Gastroesophageal sphincter (tissue), 4 donors: ENCODE measurements around the gene SKA3. TPM values are rescaled to one million over a fixed set of nuclear protein-coding genes. Genes with fewer than 3 reads are reported as not detected.

Experiments
- ATAC-seq: fragments of 150-250 bp; one replicate; pipeline ENCODE4 v1.9.1; 2016; ENCODE audit warnings: mild to moderate bottlenecking, moderate library complexity
- H3K27ac ChIP-seq, 4 donors: fragments of 200-600 bp; sonication (generic) in 3 of 4; 1 replicate in 3 of 4; 2 replicates in 1 of 4; pipeline ENCODE4 v1.5.1; 2016 to 2019
- H3K27me3 ChIP-seq: fragments of 200-600 bp; sonication (generic); one replicate; pipeline ENCODE4 v1.5.1; 2019
- H3K36me3 ChIP-seq, 2 donors: fragments of 200-600 bp; sonication (generic); one replicate each; pipeline ENCODE4 v1.5.1; 2019; ENCODE audit warnings: control low read depth in 1 of 2
- H3K4me1 ChIP-seq, 3 donors: fragments of 200-600 bp; sonication (generic); 1 replicate in 2 of 3; 2 replicates in 1 of 3; pipeline ENCODE4 v1.5.1; 2016 to 2019; ENCODE audit warnings: control low read depth in 2 of 3
- H3K4me3 ChIP-seq, 2 donors: fragments of 200-600 bp; sonication (generic); one replicate each; pipeline ENCODE4 v1.5.1; 2019; ENCODE audit warnings: mild to moderate bottlenecking in 1 of 2, moderate library complexity in 1 of 2
- H3K9me3 ChIP-seq, 3 donors: fragments of 200-600 bp; sonication (generic); one replicate each; pipeline ENCODE4 v1.5.1; 2017 to 2019; ENCODE audit warnings: control low read depth in 2 of 3
- CTCF ChIP-seq, 4 experiments: fragments of 200-600 bp in 2 of 4; fragments of 450-650 bp in 2 of 4; sonication (generic) in 1 of 4; IDR thresholded peaks; one replicate each; pipeline ENCODE4 v1.5.1; 2017 to 2019; ENCODE audit warnings: antibody characterized with exemption in 4 of 4, mild to moderate bottlenecking in 2 of 4, moderate library complexity in 2 of 4
- EP300 ChIP-seq: sonication (generic); formaldehyde crosslinking; IDR thresholded peaks from one replicate; pipeline ENCODE4 v1.6.1; 2017; ENCODE audit warnings: antibody characterized with exemption, mild to moderate bottlenecking
- POLR2A ChIP-seq, 2 donors: fragments of 450-650 bp; IDR thresholded peaks; one replicate each; pipeline ENCODE4 v1.6.1; 2017; ENCODE audit warnings: antibody characterized with exemption in 2 of 2, mild to moderate bottlenecking in 2 of 2, moderate library complexity in 1 of 2
- POLR2AphosphoS5 ChIP-seq: sonication (generic); formaldehyde crosslinking; IDR thresholded peaks from one replicate; pipeline ENCODE4 v1.6.1; 2017; ENCODE audit warnings: antibody characterized with exemption
- WGBS, 2 donors: methylation state at CpG; one replicate each; pipeline ENCODE4 v1.1.5; 2018; ENCODE audit warnings: low coverage in 1 of 2; 5-methylcytosine and 5-hydroxymethylcytosine counted together
- total RNA-seq, 4 donors: library from RNA; depleted of rRNA; stranded (reverse); fragments of >200 nt; gene quantifications; one replicate each; pipeline ENCODE4 v1.1.0, GENCODE V29; 2016

SKA3 gene
- total RNA-seq, 4 donors from 2014 or later, result 0.19 to 0.81 (median 0.27) TPM; not detected in 1

- peaks cover 19% of the 10 kb centered on the region for H3K27me3 ChIP-seq
- no peak for TF ChIP-seq POLR2AphosphoS5
- no peak for TF ChIP-seq CTCF (IDR thresholded peaks at IDR 0.05)
- no peak for TF ChIP-seq POLR2A (IDR thresholded peaks at IDR 0.05)
- no peak for TF ChIP-seq EP300
- ATAC-seq, result no peak
- H3K4me1 ChIP-seq, result peaks cover 0 to 2% (median 0%) of the 10 kb centered on the region in 3 donors
- no peaks in the 10 kb centered on the region for H3K36me3 ChIP-seq
- no peak overlapping the region for H3K4me3 ChIP-seq
- H3K27ac ChIP-seq, result no peak overlapping the region
- H3K9me3 ChIP-seq, result no peaks in the 10 kb centered on the region
- 67 to 94% methylated on average over 1 to 2 of the region's 5 CpGs for WGBS, 2 donors
These were observed 41.9 kb downstream of the SKA3 start for GRCh38 chr13:21134475-21134874.

- H3K27ac ChIP-seq, result no peak overlapping the region
- no peaks in the 10 kb centered on the region for H3K9me3 ChIP-seq
- no peaks in the 10 kb centered on the region for H3K4me1 ChIP-seq
- no peak for ATAC-seq
- no peak overlapping the region for H3K4me3 ChIP-seq
- TF ChIP-seq CTCF (IDR thresholded peaks at IDR 0.05) (no peak), POLR2AphosphoS5 (no peak), POLR2A (IDR thresholded peaks at IDR 0.05) (no peak), EP300 (no peak)
- H3K27me3 ChIP-seq, result peaks cover 19% of the 10 kb centered on the region
- 58 to 72% methylated on average over 3 of the region's 3 CpGs for WGBS, 2 donors
- H3K36me3 ChIP-seq, result no peaks in the 10 kb centered on the region
These were observed 43.3 kb downstream of the SKA3 start for GRCh38 chr13:21133077-21133476.

DNA sequence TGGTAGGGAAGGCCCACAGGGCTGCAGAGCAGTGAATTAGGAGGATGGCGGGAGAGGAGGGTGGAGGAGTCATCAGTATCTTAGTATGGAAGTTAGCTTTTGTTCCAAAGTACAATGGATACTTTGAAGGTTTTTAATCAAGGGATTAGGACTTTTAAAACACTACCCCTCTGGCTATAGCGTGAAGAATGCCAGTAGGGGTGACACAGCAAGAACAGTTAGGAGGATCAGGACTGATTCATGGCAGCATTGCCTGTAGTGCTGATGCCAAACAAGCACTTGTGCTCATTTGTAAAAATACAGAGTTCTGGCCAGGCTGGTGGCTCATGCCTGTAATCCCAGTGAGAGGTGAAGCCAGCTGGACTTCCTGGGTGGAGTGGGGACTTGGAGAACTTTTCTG, 46.2 kb downstream of the SKA3 start:
- H3K4me1 ChIP-seq, result no peaks in the 10 kb centered on the region
- TF ChIP-seq POLR2AphosphoS5, result no peak
- TF ChIP-seq EP300, result no peak
- TF ChIP-seq POLR2A (IDR thresholded peaks at IDR 0.05), result no peak
- no peak for TF ChIP-seq CTCF (IDR thresholded peaks at IDR 0.05)
- H3K36me3 ChIP-seq, result no peaks in the 10 kb centered on the region
- 76 to 92% methylated on average over 2 of the region's 2 CpGs for WGBS, 2 donors
- ATAC-seq, result no peak
- H3K4me3 ChIP-seq, result no peak overlapping the region
- H3K27me3 ChIP-seq, result peaks cover 15% of the 10 kb centered on the region
- H3K9me3 ChIP-seq, result no peaks in the 10 kb centered on the region
- no peak overlapping the region for H3K27ac ChIP-seq

DNA sequence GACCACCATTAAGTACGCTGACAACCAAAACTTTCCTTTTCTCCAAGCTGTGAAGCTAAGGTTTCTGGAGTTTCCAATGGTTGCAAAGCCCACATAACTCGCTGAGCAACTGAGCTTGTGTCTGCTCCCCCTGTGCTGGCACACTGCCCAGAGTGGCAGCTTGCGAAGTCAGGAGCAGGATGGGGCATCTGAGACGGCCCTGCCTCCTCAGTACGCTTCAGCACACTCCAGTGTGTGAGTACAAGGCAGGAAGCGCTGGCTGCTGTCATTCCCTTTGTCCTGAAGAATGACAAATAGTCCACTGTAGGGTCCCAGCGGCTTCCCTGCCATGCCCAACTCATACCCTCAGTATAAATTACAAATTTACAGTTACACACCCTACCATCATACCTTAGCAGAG, 51.5 kb downstream of the SKA3 start:
- no peaks in the 10 kb centered on the region for H3K27me3 ChIP-seq
- no peak overlapping the region for H3K27ac ChIP-seq
- no peaks in the 10 kb centered on the region for H3K9me3 ChIP-seq
- H3K4me3 ChIP-seq, result no peak overlapping the region
- TF ChIP-seq CTCF (IDR thresholded peaks at IDR 0.05) (no peak), POLR2A (IDR thresholded peaks at IDR 0.05) (no peak), EP300 (no peak), POLR2AphosphoS5 (no peak)
- no peak for ATAC-seq
- no peaks in the 10 kb centered on the region for H3K4me1 ChIP-seq
- no peaks in the 10 kb centered on the region for H3K36me3 ChIP-seq
- 20 to 36% methylated on average over 1 to 4 of the region's 7 CpGs for WGBS, 2 donors

DNA sequence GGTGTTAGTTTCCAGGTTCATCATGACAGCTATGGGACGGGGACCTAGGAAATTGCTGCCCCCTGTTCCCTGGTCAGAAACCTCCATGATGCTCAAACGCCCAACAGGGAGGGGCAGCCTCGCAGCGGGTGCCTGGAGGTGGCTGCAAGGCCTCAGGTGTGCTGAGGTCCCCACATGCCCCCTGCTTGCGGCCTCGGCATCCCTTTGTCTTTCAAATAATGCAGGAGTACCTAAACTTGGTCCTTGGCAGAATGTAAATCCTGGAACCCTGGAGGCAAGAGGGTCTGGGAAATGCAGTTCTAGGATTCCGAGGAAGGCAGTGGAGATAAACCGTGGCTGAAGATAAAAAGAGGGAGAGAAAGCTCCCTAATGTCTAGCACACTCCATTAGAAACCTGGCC, 52.4 kb downstream of the SKA3 start:
- H3K27ac ChIP-seq, result no peak overlapping the region
- ATAC-seq, result no peak
- no peak overlapping the region for H3K4me3 ChIP-seq
- no peaks in the 10 kb centered on the region for H3K36me3 ChIP-seq
- no peaks in the 10 kb centered on the region for H3K4me1 ChIP-seq
- H3K27me3 ChIP-seq, result no peaks in the 10 kb centered on the region
- TF ChIP-seq EP300, result no peak
- TF ChIP-seq POLR2A (IDR thresholded peaks at IDR 0.05), result no peak
- TF ChIP-seq CTCF (IDR thresholded peaks at IDR 0.05), result no peak
- TF ChIP-seq POLR2AphosphoS5, result no peak
- 50 to 86% methylated on average over 1 to 3 of the region's 8 CpGs for WGBS, 2 donors
- H3K9me3 ChIP-seq, result no peaks in the 10 kb centered on the region
